B cell (primary cell): ENCODE measurements around the gene DBNDD2. TPM values are rescaled to one million over a fixed set of nuclear protein-coding genes. Genes with fewer than 3 reads are reported as not detected.

Source experiments
- ATAC-seq: fragments of 200-7000 bp; cut with Tn5 transposase; one replicate; pipeline ENCODE4 v1.10.0; 2021; ENCODE audit warnings: low read depth, mild to moderate bottlenecking, moderate number of reproducible peaks, moderate library complexity
- CTCF ChIA-PET: fragments of 350-600 bp; sonication (Branson Sonifier 250); formaldehyde crosslinking; loops from one replicate; lab custom pipeline; 2021; ENCODE audit warnings: antibody characterized with exemption, inconsistent platforms; lab: Charles Lee
- POLR2A ChIA-PET: fragments of 350-600 bp; sonication (Branson Sonifier 250); formaldehyde crosslinking; loops from one replicate; lab custom pipeline; 2021; ENCODE audit warnings: antibody characterized with exemption; lab: Charles Lee
- DNase-seq: peaks from one replicate; pipeline ENCODE4 v3.0.0; 2013
- H2AFZ ChIP-seq: 2 replicates; pipeline ENCODE4 v1.6.1; 2012; ENCODE audit warnings: mild to moderate bottlenecking, low read depth, low read length; ENCODE audit not compliant: insufficient read depth, poor library complexity, severe bottlenecking
- H3K27ac ChIP-seq, 2 donors: 1 replicate in 1 of 2; 2 replicates in 1 of 2; pipeline ENCODE4 v1.5.1; 2012 to 2013; ENCODE audit warnings: low read length in 2 of 2, mild to moderate bottlenecking in 2 of 2, moderate library complexity in 1 of 2
- H3K27me3 ChIP-seq, 4 experiments: fragments of 200-600 bp in 1 of 4; sonication (generic) in 1 of 4; replicated peaks in 1 of 4; 1 replicate in 2 of 4; 2 replicates in 2 of 4; pipeline versions ENCODE4 v1.6.1 to v1.7.0; 2013 to 2016; ENCODE audit warnings: low read length in 3 of 4, mild to moderate bottlenecking in 2 of 4, mixed read lengths in 1 of 4, moderate library complexity in 1 of 4; ENCODE audit not compliant: insufficient read depth in 4 of 4, control insufficient read depth in 3 of 4; ENCODE audit errors: control extremely low read depth in 1 of 4
- H3K36me3 ChIP-seq, 2 experiments: replicated peaks in 1 of 2; 1 replicate in 1 of 2; 2 replicates in 1 of 2; pipeline versions ENCODE4 v1.6.1 to v1.7.1; 2013; ENCODE audit warnings: low read length in 1 of 2; ENCODE audit not compliant: insufficient read depth in 2 of 2, control insufficient read depth in 1 of 2; ENCODE audit errors: control extremely low read depth in 1 of 2, extremely low read depth in 1 of 2
- H3K4me1 ChIP-seq, 2 donors: fragments of 200-600 bp in 1 of 2; sonication (generic) in 1 of 2; 1 replicate in 1 of 2; 2 replicates in 1 of 2; pipeline versions ENCODE4 v1.5.1 to v1.6.1; 2013 to 2017; ENCODE audit warnings: low read length in 2 of 2; ENCODE audit not compliant: control insufficient read depth in 2 of 2, insufficient read depth in 2 of 2
- H3K4me2 ChIP-seq: replicated peaks from 2 replicates; pipeline ENCODE3; 2012; ENCODE audit warnings: mild to moderate bottlenecking, low read depth, low read length; ENCODE audit not compliant: poor library complexity, severe bottlenecking
- H3K4me3 ChIP-seq, 5 experiments: fragments of 200-600 bp in 1 of 5; sonication (generic) in 1 of 5; 1 replicate in 3 of 5; 2 replicates in 2 of 5; pipeline versions ENCODE4 v1.5.1 to v1.7.0; 2011 to 2016; ENCODE audit warnings: low read length in 4 of 5, mild to moderate bottlenecking in 4 of 5, low read depth in 2 of 5, control low read depth in 1 of 5, moderate library complexity in 1 of 5; ENCODE audit not compliant: insufficient read depth in 1 of 5; ENCODE audit errors: control extremely low read depth in 1 of 5, extremely low read depth in 1 of 5
- H3K79me2 ChIP-seq: fragments of 200-600 bp; sonication (generic); one replicate; pipeline ENCODE4 v1.6.0; 2016; ENCODE audit warnings: low read length; ENCODE audit not compliant: control insufficient read depth, insufficient read depth
- H3K9ac ChIP-seq: fragments of 200-600 bp; sonication (generic); 2 replicates; pipeline ENCODE4 v1.6.1; 2017; ENCODE audit warnings: mild to moderate bottlenecking, low read length, moderate library complexity
- H3K9me3 ChIP-seq, 3 donors: one replicate each; pipeline versions ENCODE4 v1.6.1 to v1.7.1; 2013; ENCODE audit warnings: low read length in 2 of 3; ENCODE audit not compliant: control insufficient read depth in 2 of 3, insufficient read depth in 1 of 3; ENCODE audit errors: control extremely low read depth in 1 of 3
- H4K20me1 ChIP-seq: 2 replicates; pipeline ENCODE4 v1.6.0; 2012; ENCODE audit warnings: mild to moderate bottlenecking, low read length; ENCODE audit not compliant: insufficient read depth, control insufficient read depth, poor library complexity, severe bottlenecking
- H3K27ac Mint-ChIP-seq: one replicate; pipeline ENCODE4 v1.8.0; 2021; ENCODE audit warnings: mixed read lengths
- H3K27me3 Mint-ChIP-seq: one replicate; pipeline ENCODE4 v1.8.0; 2021; ENCODE audit warnings: mixed read lengths
- H3K4me1 Mint-ChIP-seq: one replicate; pipeline ENCODE4 v1.8.0; 2021; ENCODE audit warnings: mixed read lengths
- H3K4me3 Mint-ChIP-seq: one replicate; pipeline ENCODE4 v1.8.0; 2021; ENCODE audit warnings: mixed read lengths
- H3K9me3 Mint-ChIP-seq: one replicate; pipeline ENCODE4 v1.8.0; 2022; ENCODE audit warnings: mixed read lengths; ENCODE audit not compliant: insufficient read depth
- CTCF ChIP-seq: fragments of 200-600 bp; IDR thresholded peaks from one replicate; pipeline ENCODE4 v1.8.0; 2022; ENCODE audit warnings: antibody characterized with exemption, mild to moderate bottlenecking
- EZH2 ChIP-seq: IDR thresholded peaks from 2 replicates; pipeline ENCODE4 v1.6.1; 2012; ENCODE audit warnings: borderline replicate concordance, low read depth, mild to moderate bottlenecking, moderate library complexity, low read length; ENCODE audit not compliant: insufficient read depth, poor library complexity, severe bottlenecking
- WGBS: methylation state at CpG from one replicate; pipeline ENCODE4 v1.1.5; 2013; ENCODE audit warnings: missing lambda C conversion rate; ENCODE audit not compliant: insufficient coverage; 5-methylcytosine and 5-hydroxymethylcytosine counted together
- intact Hi-C: fragments of 100-400 bp; cut with micrococcal nuclease; formaldehyde crosslinking; loops from one replicate; pipeline ENCODE4 v1.10.0; 2022
- polyA plus RNA-seq: library from polyadenylated mRNA; depleted of rRNA; stranded (reverse); fragments of >200 nt; gene quantifications from 2 replicates; pipeline ENCODE4 v1.2.3, GENCODE V29; 2012
- total RNA-seq, 2 donors: library from RNA; stranded (reverse); fragments of 120-200 nt in 1 of 2; gene quantifications; 1 replicate in 1 of 2; 2 replicates in 1 of 2; pipeline versions ENCODE4 v1.2.3 to v1.2.4, GENCODE V29; 2013 to 2022

The DBNDD2 gene
- total and polyA plus RNA-seq, 2 donors (not counting 1 experiment from before 2014, with no cell fraction given) = 3.1 to 3.6 TPM

GRCh38 chr20:45407067-45407745 is 883 bp upstream of the DBNDD2 start:
- TF ChIP-seq CTCF (no peak), EZH2 (no peak)
- H3K4me3 ChIP-seq = peak overlapping the region in 4 of 5 experiments; percentile 54 to 70 (median 68)
- ChIA-PET POLR2A (interaction anchor here (0.5 to 2.4 kb wide), 4 partner anchors 9 to 450 kb away, joined by 3 to 7 read pairs (median 4); partner anchors contain the start of genes PIGT and ZSWIM3), CTCF (interaction anchor here (0.8 to 5.1 kb wide), 5 partner anchors 30 to 44 kb away, joined by 3 to 22 read pairs (median 3); partner anchors contain the start of gene SYS1)
- no peaks in the 10 kb centered on the region for H3K36me3 ChIP-seq
- 31% methylated on average over 24 of the region's 30 CpGs for WGBS
- H3K79me2 ChIP-seq = peaks cover 5% of the 10 kb centered on the region
- H3K9me3 ChIP-seq = no peaks in the 10 kb centered on the region
- peak overlapping the region; percentile 56 for H2AFZ ChIP-seq
- H3K4me1 ChIP-seq = peaks cover 17 to 33% of the 10 kb centered on the region in 2 donors
- intact Hi-C loops = loop anchor here (2.0 kb wide), 1 partner anchor 30 kb away; no protein-coding TSS in a partner anchor
- peak overlapping the region; percentile 77 for H3K9ac ChIP-seq
- H3K9me3 Mint-ChIP-seq = no peaks in the 10 kb centered on the region
- no peaks in the 10 kb centered on the region for H4K20me1 ChIP-seq
- peak overlapping the region; percentile 99 for H3K4me2 ChIP-seq
- peaks cover 30% of the 10 kb centered on the region for H3K4me1 Mint-ChIP-seq
- DNase-seq (no peak), ATAC-seq (no peak)
- H3K27me3 Mint-ChIP-seq = peaks cover 6% of the 10 kb centered on the region
- no peak overlapping the region for H3K27ac ChIP-seq
- no peaks in the 10 kb centered on the region for H3K27me3 ChIP-seq
- peak overlapping the region; percentile 23 for H3K27ac Mint-ChIP-seq
- H3K4me3 Mint-ChIP-seq = peak overlapping the region; percentile 83

DNA sequence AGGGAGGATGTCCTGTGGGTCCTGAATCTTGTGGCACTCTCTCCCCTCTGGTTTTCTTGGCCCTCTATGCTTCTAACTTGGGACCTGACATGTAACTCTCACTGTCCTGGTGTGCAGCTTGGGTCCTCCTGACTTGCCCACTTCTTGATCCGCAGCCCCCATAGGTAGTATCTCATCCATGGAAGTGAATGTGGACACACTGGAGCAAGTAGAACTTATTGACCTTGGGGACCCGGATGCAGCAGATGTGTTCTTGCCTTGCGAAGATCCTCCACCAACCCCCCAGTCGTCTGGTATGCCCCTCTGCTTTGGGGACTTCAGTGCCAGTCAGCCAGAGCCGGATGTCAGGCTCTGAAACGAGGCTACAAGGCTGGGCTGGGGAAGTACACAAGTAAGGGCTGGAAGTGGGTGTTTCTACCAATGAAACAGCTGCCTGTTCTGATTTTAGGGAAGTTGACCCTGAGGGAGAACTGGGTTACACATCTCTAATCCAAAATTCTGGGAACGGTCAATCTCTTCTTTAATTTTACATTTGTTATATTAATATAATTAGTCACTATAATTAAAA is 641 bp downstream of the DBNDD2 start:
- H3K9me3 Mint-ChIP-seq = no peaks in the 10 kb centered on the region
- Histone ChIP-seq H3K9me3 (no peaks in the 10 kb centered on the region), H3K4me1 (peaks cover 17 to 33% of the 10 kb centered on the region in 2 donors), H3K27me3 (no peaks in the 10 kb centered on the region), H4K20me1 (no peaks in the 10 kb centered on the region), H3K27ac (peak overlapping the region in 1 of 2 donors; percentile 35), H3K9ac (no peak overlapping the region), H2AFZ (no peak overlapping the region), H3K4me2 (peak overlapping the region; percentile 13), H3K36me3 (no peaks in the 10 kb centered on the region), H3K4me3 (no peak overlapping the region), H3K79me2 (no peaks in the 10 kb centered on the region)
- 33% methylated on average over 3 of the region's 7 CpGs for WGBS
- DNase-seq (peak; percentile 70), ATAC-seq (peak; percentile 29)
- peak overlapping the region; percentile 50 for H3K27ac Mint-ChIP-seq
- peaks cover 30% of the 10 kb centered on the region for H3K4me1 Mint-ChIP-seq
- ChIA-PET POLR2A (no interaction called here), CTCF (interaction anchor here (0.7 to 5.1 kb wide), 3 partner anchors 28 to 40 kb away, joined by 3 to 22 read pairs (median 12); no protein-coding TSS in a partner anchor)
- peak overlapping the region; percentile 27 for H3K4me3 Mint-ChIP-seq
- peaks cover 6% of the 10 kb centered on the region for H3K27me3 Mint-ChIP-seq
- TF ChIP-seq CTCF (no peak), EZH2 (no peak)
- intact Hi-C loops = no loop called here
